GM18870 (cell line): Measurements from ENCODE around the gene IKBKG.
"Not testable (repeated sequence)": the region's sequence is repeated elsewhere in the genome, so short reads cannot be mapped to it uniquely, and the experiment has no call there.

Experiments used
- ATAC-seq: cut with Tn5 transposase; IDR thresholded peaks from one replicate; pipeline ENCODE4 v1.9.1; 2021; ENCODE audit warnings: moderate library complexity; ENCODE audit not compliant: unreplicated experiment

IKBKG gene

DNA sequence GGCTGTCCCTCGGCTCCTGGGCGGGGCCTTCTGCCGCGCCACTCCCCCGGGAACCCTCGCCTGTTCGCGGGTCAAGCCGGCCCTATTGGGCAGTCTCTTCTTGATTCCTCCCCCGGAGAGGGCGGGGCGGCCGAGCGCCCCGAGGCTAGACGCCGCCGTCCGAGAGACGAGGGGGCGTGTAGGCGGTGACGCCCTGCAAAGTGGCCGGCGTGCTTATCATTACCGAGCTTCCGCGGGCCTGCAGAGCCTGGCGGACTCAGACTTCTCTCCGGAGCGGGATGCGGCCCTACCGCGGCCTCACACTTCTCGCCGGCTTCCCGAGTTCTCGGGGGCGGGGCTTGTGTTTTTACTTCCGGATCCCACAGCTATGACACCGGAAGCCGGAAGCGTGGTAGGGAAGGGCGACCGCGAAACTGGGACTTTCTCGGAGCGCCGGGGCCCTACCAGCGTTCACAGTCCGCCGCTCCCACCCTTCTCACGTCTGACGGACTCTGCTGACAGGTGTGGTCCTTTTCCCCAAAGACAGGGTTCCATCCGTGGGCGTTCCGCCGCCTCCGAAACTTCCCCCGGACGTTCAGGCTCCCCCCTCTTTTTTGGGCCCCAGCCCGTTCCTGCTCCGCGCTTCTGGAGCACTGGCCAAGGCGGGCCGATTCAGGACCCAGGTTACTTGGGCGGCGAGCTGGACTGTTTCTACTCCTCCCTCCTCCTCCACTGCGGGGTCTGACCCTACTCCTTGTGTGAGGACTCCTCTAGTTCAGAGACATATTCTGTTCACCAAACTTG, at the start of gene IKBKG:
Gene IKBKG (plus strand): TSS at position 376 of the 783 bp plus-strand sequence. CDS start 4,383 bp downstream, outside the sequence.
- ATAC-seq, result peak; percentile 59

DNA sequence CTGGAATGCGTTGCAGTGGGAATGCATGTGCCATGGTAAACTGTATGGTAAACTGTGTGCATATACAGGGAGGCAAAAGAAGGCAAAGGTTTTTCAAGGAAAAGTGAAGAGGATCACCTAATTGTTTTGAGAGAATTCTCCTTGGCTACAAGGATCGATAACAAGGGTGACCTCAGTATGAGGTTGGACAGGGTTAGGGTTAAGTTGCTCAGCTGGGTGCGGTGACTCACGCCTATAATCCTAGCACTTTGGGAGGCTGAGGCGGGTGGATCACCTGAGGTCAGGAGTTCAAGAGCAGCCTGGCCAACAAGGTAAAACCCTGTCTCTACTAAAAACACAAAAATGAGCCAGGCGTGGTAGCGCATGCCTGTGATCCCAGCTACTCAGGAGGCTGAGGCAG, 46.0 kb upstream of the IKBKG start:
- not testable (repeated sequence) for ATAC-seq

DNA sequence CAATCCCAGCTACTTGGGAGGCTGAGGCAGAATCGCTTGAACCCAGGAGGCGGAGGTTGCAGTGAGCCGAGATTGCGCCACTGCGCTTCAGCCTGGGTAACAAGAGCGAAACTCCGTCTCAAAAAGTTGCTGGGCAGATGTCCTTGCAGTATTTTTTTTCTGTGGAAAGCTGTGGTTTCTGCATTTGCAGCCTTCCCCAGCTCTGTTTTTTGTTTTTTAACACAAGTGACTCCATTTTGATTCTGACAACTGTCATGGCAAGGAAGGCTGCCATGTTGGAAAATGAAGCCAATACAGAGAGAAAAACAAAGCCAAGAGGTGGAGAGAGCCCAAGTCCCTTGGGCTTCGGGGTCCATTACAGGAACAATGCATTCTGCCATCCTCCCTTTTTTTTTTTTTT, 45.3 kb upstream of the IKBKG start:
- ATAC-seq, result no peak

- no peak for ATAC-seq
Observed at GRCh38 chrX:154502989-154503388, 44.4 kb upstream of the IKBKG start.

DNA sequence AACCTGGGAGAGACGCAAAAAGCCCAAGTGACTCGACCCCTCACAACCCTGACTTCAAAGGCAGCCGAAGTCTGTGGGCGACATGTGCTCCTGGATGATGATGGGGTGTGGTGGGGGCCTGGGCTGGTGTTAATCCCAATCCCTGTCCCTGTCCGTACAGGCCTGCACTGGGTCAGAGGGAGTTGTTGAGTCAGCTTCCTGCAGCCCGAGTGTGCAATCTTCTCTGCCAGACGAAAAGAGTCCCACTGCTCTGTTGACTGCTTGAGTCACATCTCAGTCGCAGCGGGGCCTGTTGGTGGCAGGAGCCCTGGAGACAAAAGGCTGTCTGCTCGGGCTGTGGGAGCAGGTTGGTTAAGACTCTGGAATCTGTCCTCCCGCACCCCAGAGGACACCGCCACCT, 41.7 kb upstream of the IKBKG start:
- no peak for ATAC-seq

GRCh38 chrX:154506483-154507332, 40.7 kb upstream of the IKBKG start:
- ATAC-seq, result no peak

DNA sequence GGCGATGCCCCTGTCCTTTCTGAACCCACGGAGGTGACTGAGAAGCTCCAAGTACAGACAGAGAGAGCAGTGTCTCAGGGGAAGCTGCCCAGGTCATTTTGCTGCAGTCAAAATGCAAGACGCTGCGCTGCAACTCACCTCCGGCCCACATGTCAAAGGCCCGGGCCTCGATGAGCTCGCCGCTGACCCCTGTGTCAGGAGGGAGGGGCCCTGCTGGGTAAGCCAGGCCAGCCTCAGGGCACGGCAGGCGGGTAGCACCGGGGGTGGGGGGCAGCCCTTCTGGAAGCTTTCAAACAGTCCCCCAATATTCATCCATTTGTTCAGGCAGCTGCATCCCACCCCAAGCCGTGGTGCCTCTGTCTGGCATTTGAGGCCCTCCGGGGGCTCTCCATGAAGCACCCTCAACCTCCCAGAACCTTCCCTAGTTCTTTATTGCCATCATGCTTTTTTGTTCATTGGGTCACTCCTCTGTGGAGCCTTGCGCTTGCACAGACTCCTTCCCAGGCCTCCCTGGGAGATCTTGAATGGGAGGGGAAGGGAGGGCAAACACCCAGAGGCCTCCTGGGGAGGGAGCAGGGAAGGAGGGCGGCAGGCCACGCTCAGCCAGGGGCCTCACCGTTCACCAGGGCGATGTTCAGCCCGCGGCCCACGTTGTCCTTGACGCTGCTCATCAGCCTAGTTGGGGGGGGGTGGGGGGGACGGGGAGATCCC, 39.6 kb upstream of the IKBKG start:
- no peak for ATAC-seq

DNA sequence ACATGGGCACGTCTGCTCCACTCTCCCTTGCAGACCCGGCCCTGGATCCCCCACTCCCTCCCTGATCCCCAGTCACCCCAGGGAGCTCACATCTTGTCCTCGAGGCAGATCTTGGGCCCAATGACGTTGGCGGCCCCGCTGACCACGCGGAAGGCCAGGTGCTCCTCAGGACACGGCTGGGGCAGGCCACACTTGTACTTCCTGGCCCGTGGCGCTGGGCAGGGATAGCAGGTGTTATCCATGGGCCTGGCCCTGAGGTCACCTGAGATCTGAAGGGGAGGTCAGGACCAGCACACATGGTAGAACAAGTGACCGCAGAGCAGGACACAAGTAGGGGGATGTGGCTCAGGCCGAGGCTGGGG, 39.1 kb upstream of the IKBKG start:
- no peak for ATAC-seq

- no peak for ATAC-seq
Observed at GRCh38 chrX:154509455-154509854, 38.0 kb upstream of the IKBKG start.

DNA sequence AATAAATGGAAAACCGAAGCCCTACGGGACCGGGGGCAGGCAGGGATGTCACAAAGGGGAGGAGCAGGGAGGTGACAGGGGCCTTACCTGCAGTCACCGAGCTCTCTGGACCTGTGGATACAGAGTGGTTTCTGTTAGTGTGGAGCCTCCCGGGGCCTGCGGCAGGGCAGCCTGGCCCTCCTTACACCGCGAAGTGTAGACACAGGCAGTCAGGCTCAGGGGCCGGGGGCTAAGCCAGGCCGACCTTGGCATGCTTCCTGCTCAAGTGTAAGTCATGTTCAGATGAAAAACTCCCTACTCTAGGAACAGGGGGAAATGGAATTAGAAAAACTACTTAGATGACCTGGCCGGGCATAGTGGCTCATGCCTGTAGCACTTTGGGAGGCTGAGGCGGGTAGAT, 35.7 kb upstream of the IKBKG start:
- ATAC-seq, result no peak

GRCh38 chrX:154512879-154513553, 34.4 kb upstream of the IKBKG start:
- ATAC-seq, result no peak

DNA sequence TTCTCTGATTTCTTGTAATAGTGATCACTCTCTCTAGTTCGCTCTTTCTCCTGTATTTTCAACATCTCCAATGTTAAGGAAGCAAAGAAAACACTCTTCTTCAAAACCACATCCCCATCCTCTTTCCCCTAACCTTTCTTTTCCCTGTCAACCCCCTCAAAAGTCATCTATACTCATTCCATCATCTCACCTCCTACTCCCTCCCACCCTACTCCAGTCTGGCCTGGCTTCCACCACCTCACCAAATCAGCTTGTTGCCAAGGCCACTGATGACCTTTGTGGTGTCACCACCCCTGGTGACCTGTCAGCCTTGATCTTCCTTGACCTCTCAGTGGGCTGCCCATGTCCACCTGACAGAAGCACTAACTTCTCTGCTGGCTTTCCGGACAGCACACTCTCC, 33.7 kb upstream of the IKBKG start:
- no peak for ATAC-seq

DNA sequence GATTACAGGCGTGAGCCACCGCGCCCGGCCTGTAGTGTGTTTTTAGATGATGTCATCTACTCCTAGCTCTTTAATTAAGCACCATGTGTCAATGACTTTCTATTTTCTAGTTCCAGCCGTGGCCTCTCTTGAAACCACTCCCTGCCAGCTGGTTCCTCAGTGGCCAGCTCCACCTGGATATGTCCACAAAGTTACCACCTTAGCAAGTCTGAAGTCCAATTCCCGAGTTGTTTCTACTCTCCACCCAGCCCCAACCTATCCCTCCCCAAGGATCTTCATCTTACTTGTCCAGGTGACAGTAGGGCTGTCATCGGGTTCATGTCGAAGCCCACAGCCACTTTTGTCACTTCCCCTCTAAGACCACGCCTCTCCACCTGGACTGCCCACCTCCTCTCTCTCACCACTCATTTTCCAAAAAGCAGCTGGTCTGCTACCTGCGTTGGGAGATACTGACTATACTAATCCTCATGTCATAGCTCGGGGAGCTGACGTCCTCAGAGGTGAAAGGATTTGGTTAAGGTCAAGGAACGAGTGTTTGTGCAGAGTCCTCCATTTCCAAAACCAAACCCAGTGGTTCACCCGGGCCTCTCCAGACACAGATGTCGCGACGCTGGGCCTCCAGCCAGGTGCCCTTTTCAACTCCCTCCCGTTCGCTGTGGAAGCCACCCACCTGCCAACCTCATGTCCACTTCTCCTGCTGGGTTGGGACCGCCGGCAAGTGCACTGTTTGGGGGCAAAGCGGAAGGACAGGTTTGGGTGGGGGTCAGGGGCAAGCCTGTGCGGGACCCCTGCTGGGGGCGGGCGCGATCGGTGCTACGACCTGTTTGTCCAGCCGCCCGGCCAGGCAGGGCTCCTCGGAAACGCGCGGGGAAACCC, 32.1 kb upstream of the IKBKG start:
- no peak for ATAC-seq

DNA sequence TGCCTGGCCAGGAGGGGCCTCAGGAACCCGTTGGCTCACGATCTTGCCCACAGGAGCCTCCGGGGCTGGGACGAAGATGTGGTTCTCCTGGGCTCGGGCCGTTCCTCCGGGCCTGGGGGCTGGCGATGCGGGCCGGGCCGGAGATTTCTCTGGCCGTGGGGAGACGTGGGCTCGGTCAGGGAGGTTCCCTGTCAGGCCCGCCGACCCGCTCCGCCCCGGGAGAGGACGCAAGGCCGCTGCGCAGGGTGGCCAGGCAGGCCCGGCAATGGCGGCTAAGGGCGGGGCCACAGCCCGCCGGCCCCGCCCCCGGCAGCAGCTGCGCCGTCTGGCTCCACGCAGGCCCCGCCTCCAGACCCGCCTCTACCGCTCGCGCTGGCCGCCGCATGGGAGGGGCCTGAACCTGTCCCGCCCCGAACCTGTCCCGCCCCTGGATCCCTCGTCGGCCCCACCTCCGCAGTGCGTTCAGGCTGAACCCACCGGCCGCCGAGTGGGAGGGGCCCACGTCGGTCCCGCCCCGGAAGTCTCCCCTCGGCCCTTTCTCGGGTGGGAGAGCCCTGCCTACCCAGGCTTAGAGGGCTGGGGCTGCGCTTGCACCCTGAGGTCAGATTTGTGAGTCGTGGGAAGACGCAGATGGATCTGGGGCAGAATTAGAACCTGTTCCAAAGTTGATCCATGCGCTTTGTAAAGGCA, 31.3 kb upstream of the IKBKG start, which contains the start of gene FAM3A:
Gene FAM3A (minus strand): TSS at position 267 of the 690 bp plus-strand sequence. CDS start 460 bp downstream, outside the sequence.
- ATAC-seq, result peak; percentile 69

GRCh38 chrX:154516656-154517100, 30.7 kb upstream of the IKBKG start:
- ATAC-seq, result no peak

DNA sequence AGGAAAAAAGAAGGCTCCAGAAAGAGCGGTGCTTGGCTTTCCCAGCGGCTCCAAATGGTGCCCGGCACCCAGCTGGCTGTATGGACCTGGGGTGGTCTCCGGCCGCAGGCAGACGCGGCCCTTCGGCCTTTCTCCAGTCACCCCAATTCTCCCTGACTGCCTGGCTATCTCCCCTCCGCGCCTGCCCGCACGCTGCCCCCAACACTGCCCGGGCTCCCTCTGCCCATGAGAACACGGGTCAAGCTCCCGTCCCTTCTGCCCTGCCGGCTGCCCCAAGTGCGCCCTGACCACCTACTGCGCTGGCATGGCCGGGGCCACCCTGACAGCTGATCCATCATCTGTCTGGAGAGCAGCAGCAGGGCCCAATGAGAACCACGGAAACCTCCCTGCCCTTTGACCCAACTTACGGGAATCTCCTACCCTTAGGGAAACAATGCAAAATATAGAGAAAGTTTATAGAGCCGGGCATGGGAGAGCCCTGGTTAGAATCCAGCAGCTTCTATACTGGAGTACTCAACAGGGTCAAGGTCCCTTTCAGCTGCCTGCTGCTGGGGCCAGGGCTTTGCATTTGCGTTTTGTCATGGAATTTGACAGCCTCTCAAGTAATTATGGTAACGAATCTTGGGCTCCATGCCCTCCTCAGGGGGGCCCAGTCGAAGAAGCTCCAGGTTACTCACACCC, 30.2 kb upstream of the IKBKG start:
- ATAC-seq, result no peak

- ATAC-seq, result no peak
Observed at GRCh38 chrX:154519389-154519788, 28.0 kb upstream of the IKBKG start.

DNA sequence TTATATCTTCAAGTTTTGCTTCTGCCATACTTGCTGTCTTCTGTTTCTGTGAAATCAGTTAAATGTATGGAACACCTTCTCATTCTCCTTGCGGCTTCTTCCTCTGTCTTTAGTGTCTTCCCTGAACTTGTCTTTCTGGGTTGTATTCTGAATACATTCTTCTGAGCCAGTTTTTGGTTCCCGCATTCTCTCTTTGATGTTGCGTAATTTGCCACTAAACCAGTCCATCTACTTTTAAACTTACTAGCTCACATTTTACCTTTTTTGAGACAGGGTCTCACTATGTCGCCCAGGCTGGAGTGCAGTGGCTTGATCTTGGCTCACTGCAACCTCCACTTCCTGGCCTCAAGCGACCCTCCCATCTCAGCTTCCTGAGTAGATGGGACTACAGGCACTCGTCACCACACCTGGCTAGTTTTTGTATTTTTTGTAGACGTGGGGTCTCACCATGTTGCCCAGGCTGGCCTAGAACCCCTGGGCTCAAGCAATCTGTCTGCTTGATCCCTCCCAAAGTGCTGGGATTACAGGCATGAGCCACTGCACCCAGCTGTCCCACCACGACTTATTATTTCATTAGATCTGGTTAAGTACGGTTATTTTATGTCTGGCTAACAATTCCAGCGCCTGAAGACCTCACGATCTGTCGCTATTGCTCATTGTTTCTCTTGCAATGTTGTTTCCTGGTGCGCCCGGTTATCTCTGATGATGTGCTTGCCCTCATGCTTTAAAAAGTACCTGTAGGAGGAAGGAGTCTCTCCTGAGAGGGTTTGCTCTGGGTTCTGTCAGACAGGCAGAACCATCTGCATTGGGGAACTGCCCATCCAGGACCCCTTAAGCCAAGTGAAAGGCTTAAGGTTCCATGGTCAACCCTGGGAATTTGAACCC, 21.6 kb upstream of the IKBKG start:
- no peak for ATAC-seq
